Astrocyte of the spinal cord (primary cell): ENCODE results near the gene NUDT19.
"Not testable (repeated sequence)": the region's sequence is repeated elsewhere in the genome, so short reads cannot be mapped to it uniquely, and the experiment has no call there.

Experiments
- DNase-seq: peaks from one replicate; pipeline ENCODE4 v3.0.0; 2011; ENCODE audit warnings: low read depth, low spot score
- H3K4me3 ChIP-seq: 2 replicates; pipeline ENCODE4 v1.5.1; 2011; ENCODE audit warnings: low read depth, mild to moderate bottlenecking, low read length, moderate library complexity
- in situ Hi-C: cut with HindIII; loops from 2 replicates; pipeline ENCODE4 v1.10.0; 2017; ENCODE audit warnings: low sequenced_read_pairs
- TF ChIP-seq, protein P1 (sequence below): IDR thresholded peaks from 2 replicates; pipeline ENCODE4 v1.5.1; 2012; ENCODE audit warnings: low read depth, mild to moderate bottlenecking, low read length, inconsistent platforms

NUDT19 gene

DNA sequence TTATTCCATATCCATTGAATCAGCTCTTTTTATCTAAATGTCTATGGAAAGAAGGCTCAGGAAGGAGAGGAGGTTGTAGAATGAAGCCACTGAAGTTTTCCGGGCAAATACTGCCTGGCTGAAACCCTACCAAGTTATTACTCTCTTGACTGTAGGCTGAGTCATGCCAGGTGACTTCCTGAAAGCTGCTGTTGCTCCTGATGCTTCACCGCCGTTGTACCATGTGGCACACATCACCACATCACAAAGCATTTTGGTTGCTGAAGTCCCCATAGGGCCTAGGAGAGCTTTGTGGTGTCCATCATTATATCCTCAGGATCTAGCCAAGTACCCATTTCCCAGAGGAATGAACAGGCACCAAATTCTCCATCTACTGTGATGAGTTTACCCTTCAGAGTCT is 16.8 kb downstream of the NUDT19 start:
- in situ Hi-C loops = no loop called here
- TF ChIP-seq, protein P1, sequence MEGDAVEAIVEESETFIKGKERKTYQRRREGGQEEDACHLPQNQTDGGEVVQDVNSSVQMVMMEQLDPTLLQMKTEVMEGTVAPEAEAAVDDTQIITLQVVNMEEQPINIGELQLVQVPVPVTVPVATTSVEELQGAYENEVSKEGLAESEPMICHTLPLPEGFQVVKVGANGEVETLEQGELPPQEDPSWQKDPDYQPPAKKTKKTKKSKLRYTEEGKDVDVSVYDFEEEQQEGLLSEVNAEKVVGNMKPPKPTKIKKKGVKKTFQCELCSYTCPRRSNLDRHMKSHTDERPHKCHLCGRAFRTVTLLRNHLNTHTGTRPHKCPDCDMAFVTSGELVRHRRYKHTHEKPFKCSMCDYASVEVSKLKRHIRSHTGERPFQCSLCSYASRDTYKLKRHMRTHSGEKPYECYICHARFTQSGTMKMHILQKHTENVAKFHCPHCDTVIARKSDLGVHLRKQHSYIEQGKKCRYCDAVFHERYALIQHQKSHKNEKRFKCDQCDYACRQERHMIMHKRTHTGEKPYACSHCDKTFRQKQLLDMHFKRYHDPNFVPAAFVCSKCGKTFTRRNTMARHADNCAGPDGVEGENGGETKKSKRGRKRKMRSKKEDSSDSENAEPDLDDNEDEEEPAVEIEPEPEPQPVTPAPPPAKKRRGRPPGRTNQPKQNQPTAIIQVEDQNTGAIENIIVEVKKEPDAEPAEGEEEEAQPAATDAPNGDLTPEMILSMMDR = no peak
- DNase-seq = no peak
- no peak overlapping the region for H3K4me3 ChIP-seq

DNA sequence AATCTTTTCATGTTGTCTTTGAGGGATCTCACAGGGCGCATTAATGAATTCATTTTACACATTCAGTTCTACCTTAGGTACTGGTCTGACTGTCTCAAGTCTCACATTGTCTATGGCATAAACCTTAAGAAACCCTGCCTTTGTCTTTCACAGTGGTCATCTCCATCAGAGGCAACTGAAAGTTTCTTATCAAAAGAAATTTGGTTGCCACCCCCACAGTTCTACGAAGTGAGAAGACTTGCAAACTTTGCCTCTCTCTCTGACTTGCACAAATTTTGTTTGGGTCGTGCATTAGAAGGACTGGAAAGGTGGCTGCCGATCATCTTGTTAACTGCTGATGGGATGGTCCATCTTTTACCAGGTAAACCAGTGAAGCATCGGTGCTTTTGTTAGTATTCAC is 17.4 kb downstream of the NUDT19 start:
- TF ChIP-seq, protein P1 = no peak
- no peak for DNase-seq
- in situ Hi-C loops = no loop called here
- no peak overlapping the region for H3K4me3 ChIP-seq

DNA sequence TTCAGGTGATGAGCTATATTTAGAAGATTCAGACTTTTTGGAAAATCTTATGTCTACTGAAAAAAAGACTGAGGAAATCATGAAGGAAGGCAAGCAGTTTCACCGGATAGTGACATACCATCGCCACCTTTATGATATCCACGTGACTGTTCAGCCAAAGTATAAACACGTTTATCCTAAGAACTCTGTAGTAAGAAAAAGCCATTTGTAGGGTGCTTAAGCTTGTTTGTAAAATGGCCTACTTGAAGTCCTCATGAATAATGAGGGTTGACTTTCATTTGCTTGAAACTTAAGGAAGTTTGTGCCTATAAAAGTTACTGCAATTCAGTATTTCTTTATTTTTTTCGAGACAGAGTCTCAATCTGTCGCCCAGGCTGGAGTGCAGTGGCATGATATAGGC is 20.1 kb downstream of the NUDT19 start:
- TF ChIP-seq, protein P1 = no peak
- DNase-seq = no peak
- no peak overlapping the region for H3K4me3 ChIP-seq
- in situ Hi-C loops = no loop called here

DNA sequence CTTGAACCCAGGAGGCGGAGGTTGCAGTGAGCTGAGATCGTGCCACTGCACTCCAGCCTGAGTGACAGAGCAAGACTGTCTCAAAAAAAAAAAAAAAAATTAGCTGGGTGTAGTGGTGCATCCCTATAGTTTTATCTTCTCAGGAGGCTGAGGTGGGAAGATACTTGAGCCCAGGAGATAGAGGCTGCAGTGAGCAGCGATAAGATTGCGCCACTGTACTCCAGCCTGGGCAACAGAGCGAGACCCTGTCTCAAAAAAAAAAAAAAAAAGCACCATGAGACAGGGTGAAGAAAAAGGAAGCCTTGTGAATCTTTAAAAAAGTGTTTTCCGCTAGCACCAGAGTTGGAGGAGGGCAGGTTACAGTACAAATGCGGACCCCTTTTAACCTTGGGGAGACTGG is 24.6 kb downstream of the NUDT19 start:
- H3K4me3 ChIP-seq, in situ Hi-C loops, DNase-seq: not testable (repeated sequence)

DNA sequence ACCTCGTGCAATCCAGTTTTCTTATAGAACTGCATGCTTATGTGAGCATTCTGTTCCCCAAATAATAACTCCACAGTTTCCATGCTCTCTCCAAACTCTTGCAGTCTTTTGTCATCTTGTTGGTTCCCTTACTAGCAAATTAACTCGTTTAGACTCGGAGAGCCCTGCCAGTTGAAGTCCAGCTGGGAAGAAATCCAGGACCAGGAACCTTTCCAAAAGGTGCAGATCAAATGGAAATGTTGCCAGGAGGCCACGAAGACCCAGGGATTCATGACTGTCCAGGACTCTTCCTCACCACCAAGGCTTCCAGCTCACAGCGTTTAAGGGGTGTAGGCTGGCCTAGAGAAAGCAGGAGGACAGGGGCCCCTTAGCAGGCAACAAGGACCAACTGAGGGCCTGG is 25.9 kb downstream of the NUDT19 start:
- DNase-seq = no peak
- in situ Hi-C loops = no loop called here
- no peak overlapping the region for H3K4me3 ChIP-seq
- TF ChIP-seq, protein P1 = no peak

DNA sequence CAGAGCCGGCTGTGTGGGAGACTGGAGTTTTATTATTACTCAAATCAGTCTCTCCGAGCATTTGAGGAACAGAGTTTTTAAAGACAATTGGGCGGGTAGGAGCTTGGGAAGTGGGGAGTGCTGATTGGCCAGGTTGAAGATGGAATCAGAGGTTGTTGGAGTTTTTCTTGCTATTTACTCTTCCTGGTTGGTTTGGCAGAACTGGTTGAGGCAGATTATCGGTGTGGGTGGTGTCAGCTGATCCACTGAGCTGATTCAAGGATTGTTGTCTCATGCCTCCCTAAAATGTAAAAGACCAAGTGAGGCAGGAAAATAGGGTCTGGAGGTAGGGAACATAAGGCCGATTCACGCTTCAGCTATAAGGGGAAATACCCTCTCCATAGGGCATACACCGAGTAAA is 26.7 kb downstream of the NUDT19 start:
- TF ChIP-seq, protein P1 = no peak
- H3K4me3 ChIP-seq = no peak overlapping the region
- in situ Hi-C loops = no loop called here
- DNase-seq = no peak

DNA sequence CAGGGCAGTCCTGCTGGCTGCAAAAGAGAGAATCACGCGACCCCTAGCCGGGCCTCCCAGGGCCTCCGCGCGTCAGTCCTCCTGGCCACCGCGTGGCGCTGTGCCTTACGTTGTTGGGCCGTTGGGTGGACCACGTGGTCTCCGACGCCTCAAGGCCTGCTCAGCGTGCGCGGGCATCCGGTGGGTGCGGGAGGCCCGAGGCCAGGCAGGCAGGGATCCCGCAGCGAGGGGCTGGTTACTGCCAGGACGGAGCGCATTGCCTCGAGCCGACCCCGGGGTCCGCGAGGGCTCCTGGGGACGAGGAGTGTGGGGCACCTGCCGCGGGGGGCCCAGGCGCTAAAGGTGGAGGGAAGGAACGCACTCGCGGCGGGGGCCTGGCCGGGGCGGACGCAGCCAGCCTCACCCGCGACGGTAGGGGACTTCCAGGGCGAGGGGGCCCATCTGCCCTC is 28.0 kb downstream of the NUDT19 start, which contains the start of gene TDRD12:
Gene TDRD12, plus strand, starts transcription at position 157 of the 449 bp plus-strand sequence. CDS start 306 bp downstream, outside the sequence.
- DNase-seq = no peak
- TF ChIP-seq, protein P1 = no peak
- in situ Hi-C loops = no loop called here
- no peak within 1 kb of the TSS for H3K4me3 ChIP-seq
